DMS 273 (cell line): ENCODE data around the gene YPEL1.
"Not testable (repeated sequence)": the region's sequence is repeated elsewhere in the genome, so short reads cannot be mapped to it uniquely, and the experiment has no call there.

Experiments
- DNase-seq: peaks from one replicate; lab custom pipeline; 2025; ENCODE audit not compliant: unreplicated experiment; lab: John Stamatoyannopoulos, UW

The YPEL1 gene

DNA sequence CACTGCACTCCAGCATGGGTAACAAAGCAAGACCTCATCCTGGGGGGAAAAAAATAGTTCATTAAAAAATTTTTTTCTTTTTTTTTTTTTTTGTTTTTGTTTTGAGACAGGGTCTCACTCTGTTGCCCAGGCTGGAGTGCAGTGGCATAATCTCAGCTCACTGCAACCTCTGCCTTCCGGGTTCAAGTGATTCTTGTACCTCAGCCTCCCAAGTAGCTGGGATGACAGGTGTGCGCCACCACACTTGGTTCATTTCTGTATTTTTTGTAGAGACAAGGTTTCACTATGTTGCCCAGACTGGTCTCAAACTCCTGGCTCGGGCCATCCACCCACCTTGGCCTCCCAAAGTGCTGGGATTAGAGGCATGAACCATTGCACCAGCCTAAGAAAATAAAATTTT lies 11.1 kb downstream of the YPEL1 start:
- not testable (repeated sequence) for DNase-seq

GRCh38 chr22:21721195-21721852 lies 14.3 kb downstream of the YPEL1 start:
- DNase-seq, result not testable (repeated sequence)

DNA sequence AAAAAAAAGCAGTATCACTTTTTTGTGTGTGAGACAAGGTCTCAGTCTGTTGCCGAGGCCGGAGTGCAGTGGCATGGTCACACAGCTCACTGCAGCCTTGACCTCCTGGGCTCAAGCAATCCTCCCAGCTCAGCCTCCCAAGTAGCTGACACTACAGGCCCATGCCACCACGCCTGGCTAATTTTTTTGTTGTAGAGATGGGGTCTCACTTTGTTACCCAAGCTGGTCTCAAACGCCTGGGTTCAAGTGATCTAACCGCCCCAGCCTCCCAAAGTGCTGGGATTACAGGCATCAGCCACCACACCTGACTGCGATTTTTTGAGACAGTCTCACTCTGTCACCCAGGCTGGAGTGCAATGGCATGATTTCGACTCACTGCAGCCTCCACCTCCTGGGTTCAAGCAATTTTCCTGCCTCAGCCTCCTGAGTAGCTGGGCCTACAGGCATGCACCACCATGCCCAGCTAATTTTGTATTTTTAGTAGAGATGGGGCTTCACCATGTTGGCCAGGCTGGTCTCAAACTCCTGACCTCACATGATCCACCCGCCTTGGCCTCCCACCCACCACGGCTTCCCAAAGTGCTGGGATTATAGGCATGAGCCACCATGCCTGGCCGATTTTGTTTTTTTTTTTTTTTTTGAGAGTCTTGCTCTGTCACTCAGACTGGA lies 15.3 kb downstream of the YPEL1 start:
- DNase-seq, result not testable (repeated sequence)

- DNase-seq, result peak; percentile 9
Observed at GRCh38 chr22:21719024-21719423, 16.6 kb downstream of the YPEL1 start.

- no peak for DNase-seq
Observed at GRCh38 chr22:21718499-21718898, 17.1 kb downstream of the YPEL1 start.

GRCh38 chr22:21716395-21717122 lies 19.0 kb downstream of the YPEL1 start:
- DNase-seq, result peak; percentile 13

DNA sequence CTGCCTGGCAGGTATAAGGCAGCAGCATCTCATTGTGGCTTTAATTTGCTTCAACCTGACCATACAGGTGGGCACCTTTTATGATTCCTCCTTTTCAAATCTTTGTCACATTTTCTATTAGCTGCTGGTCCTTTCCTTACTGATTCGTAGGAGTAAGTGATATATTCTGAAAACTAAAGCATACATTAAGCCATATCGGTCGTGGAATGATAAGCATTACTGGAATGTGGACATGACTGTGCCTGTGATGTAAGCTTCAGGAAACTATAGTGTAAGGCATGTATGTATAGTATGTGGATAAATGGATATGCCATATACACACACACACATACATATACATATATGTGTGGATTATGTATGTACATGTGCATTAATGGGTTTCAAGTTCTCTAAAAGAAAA lies 20.8 kb downstream of the YPEL1 start:
- DNase-seq, result no peak

- DNase-seq, result no peak
Observed at GRCh38 chr22:21714059-21714770, 21.4 kb downstream of the YPEL1 start.

GRCh38 chr22:21713428-21714058 lies 22.1 kb downstream of the YPEL1 start:
- DNase-seq, result no peak

GRCh38 chr22:21712751-21713427 lies 22.7 kb downstream of the YPEL1 start:
- DNase-seq, result peak; percentile 85

- no peak for DNase-seq
Observed at GRCh38 chr22:21711851-21712250, 23.7 kb downstream of the YPEL1 start.

- peak; percentile 33 for DNase-seq
Observed at GRCh38 chr22:21710156-21710555, 25.4 kb downstream of the YPEL1 start.

DNA sequence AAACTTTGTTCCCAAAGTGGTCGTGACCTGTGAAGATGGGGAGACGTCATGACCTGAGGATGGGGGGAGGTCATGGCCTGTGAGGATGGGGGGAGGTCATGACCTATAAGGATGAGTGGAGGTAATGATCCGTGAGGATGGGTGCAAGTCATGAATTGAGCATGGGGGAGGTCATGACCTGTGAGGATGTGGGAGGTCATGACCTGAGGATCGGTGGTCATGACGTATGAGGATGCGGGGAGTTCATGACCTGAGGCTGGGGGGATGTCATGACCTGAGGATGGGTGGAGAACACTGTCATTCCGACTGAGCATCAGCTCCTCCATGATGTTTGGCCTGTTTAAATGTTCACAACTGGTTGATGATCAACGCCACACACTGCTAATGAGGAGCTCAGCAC lies 25.9 kb downstream of the YPEL1 start:
- no peak for DNase-seq

GRCh38 chr22:21708960-21709359 lies 26.6 kb downstream of the YPEL1 start:
- DNase-seq, result no peak

DNA sequence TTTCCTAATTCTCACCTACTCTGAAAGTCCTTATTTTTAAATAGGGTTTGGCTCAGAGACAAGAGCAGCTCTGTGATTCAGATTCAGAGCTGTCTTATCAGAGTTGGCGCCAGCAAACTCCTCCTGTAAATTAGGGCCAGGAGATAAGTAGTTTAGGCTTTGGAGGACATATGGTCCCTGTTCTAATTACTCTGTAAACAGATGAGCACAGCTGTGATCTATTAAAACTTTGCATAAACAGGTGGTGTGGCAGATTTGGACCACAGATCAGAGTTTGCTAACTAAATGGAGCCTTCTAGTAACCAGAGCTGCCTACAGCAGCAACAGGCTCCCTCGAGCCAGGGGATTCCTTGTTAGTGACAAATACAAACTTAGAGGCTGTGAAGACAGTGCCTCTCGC lies 27.9 kb downstream of the YPEL1 start:
- DNase-seq, result peak; percentile 97

DNA sequence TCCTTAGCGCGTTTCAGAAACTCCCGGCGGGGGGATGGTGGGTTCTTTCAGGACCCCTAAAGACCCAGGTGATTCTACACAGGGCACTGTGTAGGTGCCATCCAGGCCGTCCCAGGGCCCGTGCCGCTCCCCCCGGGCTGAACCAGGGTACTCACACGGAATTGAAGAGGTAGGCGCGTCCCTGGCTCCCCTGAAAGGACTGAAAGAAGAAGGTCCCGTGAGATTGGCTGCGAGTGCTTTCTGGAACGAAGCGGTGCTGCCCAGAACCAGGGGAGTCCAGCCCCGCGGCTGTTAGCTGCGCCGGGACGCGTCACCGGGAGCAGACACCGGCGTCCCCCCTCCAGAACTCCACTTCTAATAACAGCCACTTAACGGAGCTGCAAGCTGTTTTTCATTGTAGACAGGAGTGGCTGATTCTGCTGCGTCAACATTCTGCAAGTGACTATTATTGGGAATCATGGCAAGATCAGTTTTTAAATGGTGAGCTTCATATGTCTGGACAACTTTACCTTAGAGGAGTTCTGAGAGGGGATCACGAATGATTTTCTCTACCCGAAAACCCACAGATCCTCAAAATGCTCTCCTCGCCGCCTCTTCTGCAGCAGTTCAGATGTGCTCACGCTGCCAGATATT lies 31.8 kb downstream of the YPEL1 start:
- DNase-seq, result no peak

- DNase-seq, result no peak
Observed at GRCh38 chr22:21702700-21703683, 32.6 kb downstream of the YPEL1 start.

DNA sequence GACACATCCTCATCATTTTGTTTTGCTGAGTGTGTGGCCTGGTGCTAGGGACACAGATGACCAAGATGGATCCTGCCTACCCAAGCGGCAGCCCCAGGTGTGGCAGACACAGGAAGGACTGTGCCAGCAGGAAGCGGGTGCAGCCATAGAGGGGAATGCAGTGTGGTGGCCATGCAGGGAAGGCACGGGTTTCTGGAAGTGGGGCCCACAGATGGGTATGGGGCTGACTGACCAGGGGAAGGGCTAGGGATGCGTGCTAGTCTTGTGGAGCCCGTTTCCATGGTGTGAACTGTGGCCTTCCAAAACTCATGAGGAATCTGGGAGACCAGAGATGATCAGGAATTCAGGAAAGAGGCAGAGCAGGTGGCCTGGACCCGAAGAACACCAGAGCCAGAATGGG lies 33.5 kb downstream of the YPEL1 start:
- no peak for DNase-seq
